IMR-90 (cell line): ENCODE measurements around the gene SINHCAF.

ENCODE experiments used
- CTCF ChIP-seq: conservative IDR thresholded peaks from 2 replicates; pipeline ENCODE4 v1.5.1; 2012; ENCODE audit warnings: mild to moderate bottlenecking, low read depth, low read length, improper control_type of control experiment
- MAZ ChIP-seq: IDR thresholded peaks from 2 replicates; pipeline ENCODE4 v1.6.1; 2012; ENCODE audit warnings: low read depth, mild to moderate bottlenecking, low read length, improper control_type of control experiment, moderate library complexity, borderline replicate concordance
- RAD21 ChIP-seq: IDR thresholded peaks from 2 replicates; pipeline ENCODE4 v1.6.1; 2012; ENCODE audit warnings: low read length, improper control_type of control experiment

- TF ChIP-seq CTCF = no peak
- no peak for TF ChIP-seq MAZ
- no peak for TF ChIP-seq RAD21
Observed at GRCh38 chr12:31265722-31266121, 60.2 kb downstream of the SINHCAF start.
